Thoracic aorta (tissue), 2 donors: ENCODE measurements around the gene ATAD3A. TPM values are rescaled to one million over a fixed set of nuclear protein-coding genes. Genes with fewer than 3 reads are reported as not detected.
A peak's percentile ranks its signal among the peaks of the same experiment; 100 is the strongest.
"Not testable (repeated sequence)": the region's sequence is repeated elsewhere in the genome, so short reads cannot be mapped to it uniquely, and the experiment has no call there.

ENCODE experiments used
- ATAC-seq: fragments of 150-250 bp; one replicate; pipeline ENCODE4 v1.8.0; 2017; ENCODE audit warnings: low read depth; ENCODE audit not compliant: insufficient number of reproducible peaks, low FRiP score
- DNase-seq: peaks from one replicate; pipeline ENCODE4 v3.0.0-alpha.2; 2020; ENCODE audit warnings: low spot score
- H3K27ac ChIP-seq, 2 donors: fragments of 200-600 bp; sonication (generic); 1 replicate in 1 of 2; 2 replicates in 1 of 2; pipeline ENCODE4 v1.5.1; 2016; ENCODE audit warnings: mild to moderate bottlenecking in 2 of 2, moderate library complexity in 2 of 2
- H3K27me3 ChIP-seq: fragments of 200-600 bp; sonication (generic); replicated peaks from 2 replicates; pipeline ENCODE4 v1.6.0; 2016; ENCODE audit warnings: mild to moderate bottlenecking; ENCODE audit not compliant: insufficient read depth
- H3K36me3 ChIP-seq: fragments of 200-600 bp; sonication (generic); one replicate; pipeline ENCODE4 v1.5.1; 2016
- H3K4me1 ChIP-seq, 2 donors: fragments of 200-600 bp; sonication (generic); 1 replicate in 1 of 2; 2 replicates in 1 of 2; pipeline versions ENCODE4 v1.5.1 to v1.6.0; 2016; ENCODE audit warnings: low read depth in 2 of 2, mild to moderate bottlenecking in 1 of 2; ENCODE audit not compliant: control insufficient read depth in 1 of 2
- H3K4me3 ChIP-seq: fragments of 200-600 bp; sonication (generic); 2 replicates; pipeline ENCODE4 v1.5.1; 2016; ENCODE audit warnings: mild to moderate bottlenecking
- H3K9me3 ChIP-seq: fragments of 200-600 bp; sonication (generic); 2 replicates; pipeline ENCODE4 v1.5.1; 2016
- total RNA-seq, 2 donors: library from RNA; depleted of rRNA; stranded (reverse); fragments of >200 nt; gene quantifications; one replicate each; pipeline versions ENCODE4 v1.1.0 to v1.2.3, GENCODE V29; 2016
- TF ChIP-seq, protein P1 (sequence below): fragments of 200-600 bp; sonication (generic); IDR thresholded peaks from one replicate; pipeline ENCODE4 v1.5.1; 2019; ENCODE audit warnings: antibody characterized with exemption

ATAD3A gene
- total RNA-seq, 2 donors from 2014 or later = 16.7 to 17.6 TPM

DNA sequence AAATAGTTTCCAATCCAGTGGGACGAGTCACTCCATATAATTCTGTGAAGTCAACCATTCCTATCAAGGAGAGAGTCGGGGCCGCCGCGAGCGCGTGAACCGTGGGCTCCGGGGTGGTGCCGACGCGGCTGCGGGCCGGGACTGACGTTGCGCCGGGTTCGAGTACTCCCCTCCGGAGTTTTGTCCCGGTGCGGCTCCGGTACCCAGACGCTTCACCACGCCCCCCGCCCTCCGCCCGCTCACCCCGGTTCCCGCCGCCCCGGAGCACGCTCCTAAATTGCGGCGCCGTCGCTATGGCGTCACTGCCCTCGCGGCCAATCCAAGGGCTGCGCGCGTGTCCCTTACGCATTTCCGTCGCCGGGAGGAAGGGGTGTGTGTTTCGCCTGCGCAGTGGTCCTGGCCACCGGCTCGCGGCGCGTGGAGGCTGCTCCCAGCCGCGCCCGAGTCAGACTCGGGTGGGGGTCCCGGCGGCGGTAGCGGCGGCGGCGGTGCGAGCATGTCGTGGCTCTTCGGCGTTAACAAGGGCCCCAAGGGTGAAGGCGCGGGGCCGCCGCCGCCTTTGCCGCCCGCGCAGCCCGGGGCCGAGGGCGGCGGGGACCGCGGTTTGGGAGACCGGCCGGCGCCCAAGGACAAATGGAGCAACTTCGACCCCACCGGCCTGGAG is 40.4 kb upstream of the ATAD3A start, which contains the start of gene ATAD3B:
TSS of gene ATAD3B (plus strand) at position 377 of the 664 bp plus-strand sequence. CDS start at position 497, 120 bp downstream.
- DNase-seq = peak; percentile 70
- Histone ChIP-seq H3K36me3 (no peaks in the 10 kb centered on the region), H3K27me3 (no peaks in the 10 kb centered on the region), H3K4me1 (peaks cover 11 to 13% of the 10 kb centered on the region in 2 donors), H3K4me3 (peak within 1 kb of the TSS; percentile 97), H3K27ac (peak within 1 kb of the TSS; percentile 63 to 64), H3K9me3 (no peaks in the 10 kb centered on the region)
- TF ChIP-seq, protein P1, sequence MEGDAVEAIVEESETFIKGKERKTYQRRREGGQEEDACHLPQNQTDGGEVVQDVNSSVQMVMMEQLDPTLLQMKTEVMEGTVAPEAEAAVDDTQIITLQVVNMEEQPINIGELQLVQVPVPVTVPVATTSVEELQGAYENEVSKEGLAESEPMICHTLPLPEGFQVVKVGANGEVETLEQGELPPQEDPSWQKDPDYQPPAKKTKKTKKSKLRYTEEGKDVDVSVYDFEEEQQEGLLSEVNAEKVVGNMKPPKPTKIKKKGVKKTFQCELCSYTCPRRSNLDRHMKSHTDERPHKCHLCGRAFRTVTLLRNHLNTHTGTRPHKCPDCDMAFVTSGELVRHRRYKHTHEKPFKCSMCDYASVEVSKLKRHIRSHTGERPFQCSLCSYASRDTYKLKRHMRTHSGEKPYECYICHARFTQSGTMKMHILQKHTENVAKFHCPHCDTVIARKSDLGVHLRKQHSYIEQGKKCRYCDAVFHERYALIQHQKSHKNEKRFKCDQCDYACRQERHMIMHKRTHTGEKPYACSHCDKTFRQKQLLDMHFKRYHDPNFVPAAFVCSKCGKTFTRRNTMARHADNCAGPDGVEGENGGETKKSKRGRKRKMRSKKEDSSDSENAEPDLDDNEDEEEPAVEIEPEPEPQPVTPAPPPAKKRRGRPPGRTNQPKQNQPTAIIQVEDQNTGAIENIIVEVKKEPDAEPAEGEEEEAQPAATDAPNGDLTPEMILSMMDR = no peak
- peak; percentile 57 for ATAC-seq

DNA sequence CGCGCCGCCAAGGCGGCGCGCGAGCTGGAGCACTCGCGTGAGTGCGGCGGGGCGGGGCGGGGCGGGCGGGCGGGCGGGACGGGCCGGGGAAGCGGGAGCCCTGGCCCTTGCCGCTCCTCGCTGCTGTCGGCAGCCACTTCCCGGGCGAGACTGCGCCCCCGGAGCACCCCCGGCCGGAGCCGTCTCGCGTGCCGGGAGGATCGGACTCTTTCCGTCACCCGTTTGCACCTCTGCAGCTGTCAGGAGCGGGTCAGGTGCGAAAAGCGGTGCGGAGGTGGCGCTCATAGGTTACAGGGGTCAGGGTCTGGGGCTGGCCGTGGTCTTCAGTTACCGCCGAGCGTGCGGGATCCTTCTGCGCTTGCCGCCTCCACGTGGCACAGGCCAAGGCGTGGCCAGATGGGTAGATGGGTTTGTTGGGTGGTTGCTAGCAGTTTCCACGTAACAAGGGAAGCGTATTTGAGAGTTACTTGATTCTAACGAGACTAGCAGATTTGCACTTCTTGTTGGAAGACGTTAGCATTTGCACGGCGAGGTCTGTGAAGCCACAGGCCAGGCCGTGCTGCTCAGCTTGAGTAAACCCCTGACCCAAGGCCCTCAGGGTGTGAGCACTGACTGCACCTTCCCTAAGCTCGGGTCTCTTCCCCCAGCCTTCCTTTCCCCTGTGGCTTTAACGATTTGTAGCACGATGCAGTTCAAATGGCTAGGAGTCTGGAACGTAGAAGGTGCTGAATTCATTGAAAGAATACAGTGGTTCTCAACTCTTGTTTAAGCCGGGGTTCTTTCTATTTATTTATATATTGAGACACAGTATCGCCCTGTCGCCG is 39.7 kb upstream of the ATAD3A start:
- not testable (repeated sequence) for H3K27me3 ChIP-seq, H3K36me3 ChIP-seq, H3K9me3 ChIP-seq, ATAC-seq, H3K27ac ChIP-seq, DNase-seq
- peak overlapping the region; percentile 97 for H3K4me3 ChIP-seq
- H3K4me1 ChIP-seq = peaks cover 11 to 13% of the 10 kb centered on the region in 2 donors

GRCh38 chr1:1476011-1476410 is 36.0 kb upstream of the ATAD3A start:
- H3K27ac ChIP-seq, DNase-seq, H3K4me1 ChIP-seq, ATAC-seq, H3K27me3 ChIP-seq, H3K4me3 ChIP-seq, H3K9me3 ChIP-seq: not testable (repeated sequence)
- peaks cover 15% of the 10 kb centered on the region for H3K36me3 ChIP-seq

DNA sequence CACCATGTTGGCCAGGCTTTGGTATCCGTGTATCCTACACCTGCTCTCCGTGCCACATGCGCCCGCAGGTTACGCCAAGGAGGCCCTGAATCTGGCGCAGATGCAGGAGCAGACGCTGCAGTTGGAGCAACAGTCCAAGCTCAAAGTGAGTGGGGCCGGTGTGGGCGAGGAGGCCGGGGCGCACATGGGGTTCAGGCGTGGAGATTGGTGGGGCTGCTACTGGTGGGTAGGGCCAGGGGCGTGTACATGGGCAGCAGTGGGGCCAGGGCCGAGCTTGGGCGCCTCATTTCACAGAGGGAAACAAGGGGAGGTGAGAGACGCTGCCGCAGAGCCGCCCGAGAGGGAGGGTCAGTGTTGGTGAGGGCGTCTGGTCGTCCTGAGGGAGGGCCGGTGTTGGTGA is 34.8 kb upstream of the ATAD3A start:
- no peaks in the 10 kb centered on the region for H3K27me3 ChIP-seq
- ATAC-seq (no peak), DNase-seq (no peak)
- H3K9me3 ChIP-seq = no peaks in the 10 kb centered on the region
- TF ChIP-seq, protein P1 = no peak
- H3K4me3 ChIP-seq = no peak overlapping the region
- peaks cover 5 to 8% of the 10 kb centered on the region in 2 donors for H3K4me1 ChIP-seq
- no peak overlapping the region for H3K27ac ChIP-seq
- peaks cover 15% of the 10 kb centered on the region for H3K36me3 ChIP-seq

GRCh38 chr1:1479547-1480487 is 32.1 kb upstream of the ATAD3A start:
- no peak overlapping the region for H3K27ac ChIP-seq
- no peaks in the 10 kb centered on the region for H3K4me1 ChIP-seq
- peaks cover 29% of the 10 kb centered on the region for H3K36me3 ChIP-seq
- no peak overlapping the region for H3K4me3 ChIP-seq
- no peaks in the 10 kb centered on the region for H3K27me3 ChIP-seq
- H3K9me3 ChIP-seq = no peaks in the 10 kb centered on the region
- TF ChIP-seq, protein P1 = no peak
- DNase-seq = no peak
- no peak for ATAC-seq

- H3K4me1 ChIP-seq, H3K4me3 ChIP-seq, H3K27ac ChIP-seq, DNase-seq, H3K27me3 ChIP-seq, H3K9me3 ChIP-seq, ATAC-seq: not testable (repeated sequence)
- peaks cover 29% of the 10 kb centered on the region for H3K36me3 ChIP-seq
These were observed 31.5 kb upstream of the ATAD3A start for GRCh38 chr1:1480488-1480867.

DNA sequence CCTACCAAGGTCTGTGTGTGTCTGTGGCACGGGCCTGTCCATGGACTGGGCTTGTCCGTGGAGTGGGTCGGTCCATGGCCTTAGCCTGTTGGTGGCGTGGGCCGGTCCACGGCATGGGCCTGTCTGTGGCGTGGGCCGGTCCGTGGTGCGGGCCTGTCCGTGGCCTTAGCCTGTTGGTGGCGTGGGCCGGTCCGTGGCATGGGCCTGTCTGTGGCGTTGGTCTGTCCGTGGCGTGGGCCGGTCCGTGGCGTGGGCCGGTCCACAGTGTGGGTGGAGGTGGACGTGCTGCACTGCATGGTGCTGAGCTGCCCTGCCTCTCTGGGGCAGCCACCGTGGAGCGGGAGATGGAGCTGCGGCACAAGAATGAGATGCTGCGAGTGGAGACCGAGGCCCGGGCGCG is 30.2 kb upstream of the ATAD3A start:
- DNase-seq, H3K4me3 ChIP-seq, H3K4me1 ChIP-seq, H3K27ac ChIP-seq, H3K27me3 ChIP-seq, H3K9me3 ChIP-seq, ATAC-seq: not testable (repeated sequence)
- peaks cover 32% of the 10 kb centered on the region for H3K36me3 ChIP-seq
